GM18517 (cell line): ENCODE measurements around the gene CCM2L.

ENCODE experiments used
- ATAC-seq: cut with Tn5 transposase; IDR thresholded peaks from one replicate; pipeline ENCODE4 v1.9.1; 2021; ENCODE audit warnings: mild to moderate bottlenecking, moderate library complexity; ENCODE audit not compliant: unreplicated experiment

Gene CCM2L

DNA sequence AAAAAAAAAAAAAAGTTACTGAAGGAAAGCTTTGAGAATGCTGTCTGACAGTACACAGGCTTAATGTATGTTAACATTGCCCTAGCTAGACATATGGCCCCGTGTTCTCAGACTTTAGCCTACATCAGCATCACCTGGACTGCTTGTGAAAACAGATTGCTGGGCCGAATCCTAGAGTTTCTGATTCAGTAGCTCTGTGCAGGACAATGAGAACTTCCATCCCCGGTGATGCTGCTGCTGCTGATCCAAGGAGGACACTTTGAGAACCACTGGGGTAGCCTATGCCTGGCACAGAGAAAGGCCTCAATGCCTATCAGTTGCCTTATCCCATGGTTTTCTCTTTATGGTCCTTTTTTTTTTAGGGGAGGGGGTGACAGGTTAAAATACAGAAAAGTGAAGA, 43.4 kb downstream of the CCM2L start:
- ATAC-seq: no peak

DNA sequence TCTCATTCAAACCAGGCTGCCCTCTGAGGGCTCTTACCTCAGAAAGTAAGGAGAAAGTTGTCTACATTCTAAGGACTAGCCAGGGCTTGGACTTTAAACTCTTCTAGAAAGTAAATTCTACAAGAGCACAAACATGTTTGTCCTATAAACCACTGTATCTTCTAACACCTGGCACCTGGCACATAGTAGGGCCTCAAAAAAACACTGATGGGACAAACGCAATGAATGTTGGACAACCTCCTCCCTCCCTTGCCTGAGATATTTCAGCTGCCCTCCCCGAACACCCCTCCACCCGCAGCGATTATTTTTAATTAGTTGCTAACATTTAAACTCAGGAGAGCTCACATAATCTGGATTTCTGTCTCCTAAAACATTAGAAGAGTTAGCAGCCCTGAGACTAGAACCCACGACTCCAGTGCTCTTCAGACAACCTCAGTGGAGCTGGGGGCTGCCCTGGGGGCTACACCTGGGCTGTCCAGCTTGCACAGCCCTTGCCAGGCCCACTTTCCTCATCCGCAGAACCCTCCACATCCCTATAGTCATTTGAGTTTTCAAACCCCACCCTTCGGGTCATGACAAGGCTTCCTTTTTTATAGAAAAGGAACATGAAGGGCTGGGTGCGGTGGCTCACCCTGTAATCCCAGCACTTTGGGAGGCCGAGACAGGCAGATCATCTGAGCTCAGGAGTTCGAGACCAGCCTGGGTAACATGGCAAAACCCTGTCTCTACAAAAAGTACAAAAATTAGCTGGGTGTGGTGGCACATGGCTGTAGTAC, 46.7 kb downstream of the CCM2L start:
- ATAC-seq: no peak

DNA sequence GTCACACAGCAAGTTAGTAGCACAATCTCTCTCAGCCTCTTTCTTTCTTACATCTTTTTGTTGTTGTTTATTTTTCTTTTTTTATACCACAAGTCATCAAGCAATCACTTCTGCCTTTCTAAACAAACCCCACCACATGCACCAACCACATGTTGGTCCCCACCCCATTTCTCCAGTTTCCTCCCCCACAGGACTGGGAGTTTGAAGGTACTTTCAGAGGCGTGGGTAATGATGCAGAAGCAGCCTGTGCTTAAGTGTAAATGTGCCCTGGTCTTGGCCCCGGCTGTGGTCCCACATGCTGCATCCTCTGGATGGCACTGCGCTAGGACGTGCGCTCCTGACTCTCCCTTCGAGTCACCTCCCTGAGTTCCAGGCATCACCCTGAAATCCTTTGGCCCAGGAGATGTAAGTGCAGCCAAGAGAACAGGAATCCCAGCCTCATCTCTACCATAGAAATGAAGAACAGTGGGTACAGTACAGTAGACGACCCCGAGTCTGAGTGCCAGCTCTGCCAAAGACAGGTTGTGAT, 47.5 kb downstream of the CCM2L start:
- no peak for ATAC-seq

DNA sequence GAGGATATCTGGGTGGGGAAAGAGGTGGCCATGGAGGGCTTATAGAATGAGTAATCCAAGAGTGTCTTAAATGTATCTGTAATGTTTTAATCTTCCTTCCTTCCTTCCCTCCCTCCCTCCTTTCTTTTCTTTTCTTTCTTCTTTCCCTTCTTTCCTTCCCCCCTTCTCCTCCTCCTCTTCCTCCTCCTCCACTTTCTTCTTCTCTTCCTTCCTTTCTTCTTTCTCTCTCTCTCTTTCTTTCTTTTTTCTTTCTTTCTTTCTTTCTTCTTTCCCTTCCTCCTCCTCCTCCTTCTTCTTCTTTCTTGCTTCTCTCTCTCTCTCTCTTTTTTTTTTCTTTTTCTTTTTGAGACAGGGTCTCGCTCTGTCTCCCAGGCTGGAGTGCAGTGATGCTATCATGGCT, 49.0 kb downstream of the CCM2L start:
- ATAC-seq: no peak

DNA sequence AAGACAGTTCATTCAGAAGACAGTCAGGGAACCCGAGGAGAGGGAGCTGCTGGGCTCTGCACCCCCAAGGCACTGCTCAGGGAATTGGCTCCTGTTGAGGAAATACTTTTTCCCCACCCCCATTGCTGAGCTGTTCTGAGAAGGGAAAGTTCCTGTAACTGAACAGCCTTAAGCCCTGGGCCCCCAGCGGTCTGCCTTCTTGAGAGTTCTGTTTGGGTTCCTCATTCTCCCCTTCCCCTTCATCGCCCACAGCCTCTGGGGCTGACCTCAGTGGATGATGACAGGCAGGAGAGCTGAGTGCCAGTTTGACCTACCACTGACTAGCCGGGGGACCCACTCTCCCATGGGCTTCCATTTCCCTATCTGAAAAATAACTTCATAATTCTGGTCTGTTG, 52.5 kb downstream of the CCM2L start:
- ATAC-seq: no peak

DNA sequence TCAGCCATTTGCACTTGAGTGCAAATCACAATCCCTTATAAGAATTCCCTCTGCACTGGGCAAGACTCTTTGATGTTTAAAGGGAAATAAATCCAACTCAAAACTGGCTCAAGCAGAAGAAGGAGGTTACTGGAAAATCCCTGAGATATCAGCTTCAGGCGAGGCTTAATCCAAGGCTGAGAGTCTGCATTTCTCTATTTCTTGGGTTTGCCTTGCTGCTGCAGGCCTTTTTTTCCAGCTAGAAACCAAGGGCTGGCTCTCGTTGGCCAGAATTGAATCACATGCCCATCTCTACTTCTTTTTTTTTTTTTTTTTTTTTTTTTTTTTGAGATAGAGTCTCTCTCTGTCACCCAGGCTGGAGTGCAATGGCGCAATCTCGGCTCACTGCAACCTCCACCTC, 53.5 kb downstream of the CCM2L start:
- no peak for ATAC-seq

DNA sequence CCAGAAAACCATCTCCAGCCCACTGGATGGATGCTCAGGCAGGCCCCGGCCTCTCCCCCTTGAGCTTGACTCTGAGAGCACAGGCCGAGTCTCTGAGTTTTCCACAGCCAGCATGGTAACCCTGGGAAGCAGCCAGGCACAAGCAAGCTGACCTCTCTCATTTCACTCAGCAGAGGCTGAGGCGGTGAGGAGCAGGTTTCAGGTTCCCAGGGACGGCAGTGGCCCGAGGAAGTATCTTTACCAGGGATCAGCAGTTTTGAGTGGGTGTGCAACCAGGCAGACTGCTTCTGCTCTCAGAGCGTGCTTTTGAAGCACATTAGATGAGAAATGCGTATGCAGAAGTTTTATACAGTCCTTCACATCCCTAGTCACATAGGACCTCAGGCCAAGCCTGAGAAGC, 54.4 kb downstream of the CCM2L start:
- ATAC-seq: no peak

DNA sequence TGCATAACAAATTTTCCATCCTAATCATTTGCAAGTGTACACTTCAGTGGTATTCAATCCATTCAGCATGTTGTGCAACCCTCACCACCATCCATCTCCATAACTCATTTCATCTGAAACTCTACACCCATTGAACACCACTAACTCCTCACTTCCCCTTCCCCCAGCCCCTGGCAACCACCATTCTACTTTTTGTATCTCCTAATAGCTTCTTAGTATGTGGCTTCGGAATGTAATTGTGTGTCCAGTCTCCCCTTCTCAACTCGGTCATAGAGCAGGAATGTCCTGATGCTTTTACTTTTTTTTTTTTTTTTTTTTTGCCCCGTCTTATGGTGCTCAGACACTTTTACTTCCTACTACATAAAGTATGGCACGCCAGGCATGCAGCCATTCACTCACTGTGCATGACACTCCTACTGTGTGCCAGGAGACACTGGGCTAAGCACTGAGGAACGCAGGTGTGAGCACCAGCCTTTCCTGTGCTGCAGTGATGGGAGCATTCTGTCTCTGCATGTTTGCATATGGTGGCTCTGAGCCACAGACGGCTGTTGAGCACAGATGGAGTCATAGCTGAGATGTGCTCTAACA, 57.1 kb downstream of the CCM2L start:
- ATAC-seq: no peak

DNA sequence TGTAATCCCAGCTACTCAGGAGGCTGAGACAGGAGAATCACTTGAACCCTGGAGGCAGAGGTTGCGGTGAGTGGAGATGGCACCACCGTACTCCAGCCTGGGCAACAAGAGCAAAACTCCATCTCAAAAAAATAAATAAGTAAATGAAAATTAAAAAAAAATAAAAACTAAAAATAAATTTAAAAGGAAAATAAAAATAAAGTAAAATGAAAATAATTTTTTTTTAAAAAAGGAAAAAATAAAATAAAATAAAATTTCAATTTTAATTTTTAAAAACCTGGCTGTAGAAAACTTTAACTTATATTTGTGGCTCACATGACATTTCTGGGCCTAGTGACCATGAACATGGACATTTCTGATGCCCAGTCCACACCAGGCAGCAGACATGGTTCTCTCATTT, 57.9 kb downstream of the CCM2L start:
- no peak for ATAC-seq

DNA sequence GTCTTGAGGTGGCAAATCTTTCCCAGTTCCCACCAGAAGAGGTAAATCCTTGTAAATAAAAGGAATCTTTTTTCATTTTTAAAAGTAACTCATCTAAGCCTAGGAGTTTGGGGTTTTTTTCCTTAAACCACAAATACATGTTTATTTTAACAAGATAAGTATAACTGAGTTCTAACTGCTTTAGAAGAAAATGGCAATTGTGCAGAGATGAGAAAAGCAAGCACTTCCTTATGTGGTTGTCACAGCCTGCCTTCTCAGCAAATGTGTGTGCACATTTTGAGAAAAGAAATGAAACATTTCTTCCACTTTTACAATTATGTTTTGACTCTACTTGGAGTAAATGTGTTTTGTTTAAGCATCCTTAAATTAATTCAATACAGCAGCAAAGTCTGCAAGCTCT, 59.5 kb downstream of the CCM2L start:
- ATAC-seq: no peak

DNA sequence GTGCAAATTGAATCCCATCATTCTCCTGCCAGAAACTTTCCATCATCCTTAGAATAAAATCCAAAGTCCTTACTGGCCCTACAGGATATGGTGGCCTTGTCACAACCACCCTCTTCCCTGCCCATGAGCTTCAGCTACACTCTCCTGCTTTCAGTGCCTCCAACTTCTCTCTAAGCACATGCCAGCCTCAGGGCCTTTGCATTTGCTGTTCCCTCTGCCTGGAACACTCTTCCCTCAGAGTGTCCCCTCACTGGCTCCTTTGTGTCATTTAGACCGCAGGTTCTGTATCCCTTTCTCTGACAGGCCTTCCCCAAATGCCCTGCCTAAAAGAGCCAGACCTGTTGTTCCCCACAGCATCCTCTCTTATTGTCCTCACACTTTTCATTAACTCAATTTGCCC, 60.0 kb downstream of the CCM2L start:
- no peak for ATAC-seq

DNA sequence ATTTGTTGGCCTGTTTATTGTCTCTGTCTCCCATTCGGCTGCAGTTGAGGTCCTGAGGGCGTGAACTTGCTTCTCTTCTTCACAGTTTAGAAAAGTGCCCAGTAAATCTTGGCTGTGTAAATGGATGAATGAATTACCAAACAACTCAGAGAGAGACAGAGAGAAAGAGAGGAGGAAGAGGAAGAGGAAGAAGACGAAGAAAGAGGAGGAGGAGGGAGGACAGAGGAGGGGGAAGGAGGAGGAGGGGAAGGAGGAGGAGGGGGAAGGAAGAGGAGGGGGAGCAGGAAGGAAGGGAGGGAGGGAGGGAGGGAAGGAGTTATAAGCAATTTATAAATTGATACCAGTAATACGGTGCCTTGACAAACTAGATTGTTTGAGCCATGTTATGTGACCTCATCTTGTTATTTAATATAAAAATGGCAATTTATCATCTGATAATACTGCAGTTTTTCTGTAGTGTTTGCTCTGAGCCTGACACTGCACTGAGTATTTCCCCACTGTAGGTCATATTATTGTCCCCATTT, 60.5 kb downstream of the CCM2L start:
- ATAC-seq: no peak

DNA sequence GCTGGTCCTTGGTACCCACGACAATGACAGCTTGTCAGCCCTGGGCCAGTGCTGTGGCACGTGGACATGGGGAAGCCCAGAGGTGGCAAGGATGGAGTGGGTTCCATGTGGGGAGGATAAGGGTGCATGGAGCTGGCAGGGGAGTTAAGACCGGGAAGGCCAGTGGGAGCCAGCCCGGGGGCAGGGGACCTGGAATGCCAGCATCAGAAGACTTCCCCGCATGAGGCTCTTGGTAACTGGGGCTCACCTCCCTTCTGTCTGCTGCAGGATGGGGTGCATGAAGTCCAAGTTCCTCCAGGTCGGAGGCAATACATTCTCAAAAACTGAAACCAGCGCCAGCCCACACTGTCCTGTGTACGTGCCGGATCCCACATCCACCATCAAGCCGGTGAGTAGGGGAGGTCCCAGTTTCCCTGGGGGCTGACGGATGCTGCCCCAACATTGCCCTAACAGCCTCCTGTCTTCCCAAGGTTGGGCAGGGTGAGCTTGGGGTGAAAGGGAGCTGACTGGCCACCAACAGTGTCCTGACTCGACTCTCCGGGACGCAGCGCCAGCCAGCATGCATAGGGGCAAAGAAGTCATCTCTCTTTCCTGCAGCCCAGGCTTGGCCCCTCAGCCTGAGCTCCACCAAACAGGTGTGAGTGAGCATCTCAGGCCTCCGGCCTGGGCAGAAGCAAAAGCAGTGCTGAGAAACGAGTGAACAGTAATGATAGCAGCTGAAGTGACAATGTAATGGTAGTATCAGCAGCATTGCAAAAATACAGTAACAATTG, 61.3 kb downstream of the CCM2L start:
- no peak for ATAC-seq

DNA sequence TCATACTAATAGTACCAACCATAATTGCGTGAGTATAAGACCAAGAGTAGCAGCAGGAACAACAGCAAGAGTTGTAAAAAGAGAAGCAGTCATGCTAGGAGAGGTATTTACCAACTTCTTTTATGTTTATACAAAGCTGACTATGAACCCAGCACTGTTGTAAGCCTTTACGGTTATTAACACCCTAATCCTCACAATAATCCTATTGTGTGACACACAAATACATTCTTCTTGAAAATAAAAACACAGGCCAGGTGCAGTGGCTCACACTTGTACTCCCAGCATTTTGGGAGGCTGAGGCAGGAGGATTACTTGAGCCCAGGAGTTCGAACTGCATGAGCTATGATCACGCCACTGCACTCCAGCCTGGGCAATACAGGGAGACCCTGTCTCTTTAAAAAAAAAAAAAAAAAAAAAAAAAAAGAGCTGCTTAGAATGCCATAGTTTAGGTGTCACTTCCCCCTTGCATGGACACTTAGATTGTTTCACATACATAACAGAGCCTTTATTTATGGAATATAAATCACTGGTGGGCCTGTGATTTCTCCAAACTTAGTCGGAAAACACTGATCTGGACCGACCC, 62.0 kb downstream of the CCM2L start:
- ATAC-seq: no peak

DNA sequence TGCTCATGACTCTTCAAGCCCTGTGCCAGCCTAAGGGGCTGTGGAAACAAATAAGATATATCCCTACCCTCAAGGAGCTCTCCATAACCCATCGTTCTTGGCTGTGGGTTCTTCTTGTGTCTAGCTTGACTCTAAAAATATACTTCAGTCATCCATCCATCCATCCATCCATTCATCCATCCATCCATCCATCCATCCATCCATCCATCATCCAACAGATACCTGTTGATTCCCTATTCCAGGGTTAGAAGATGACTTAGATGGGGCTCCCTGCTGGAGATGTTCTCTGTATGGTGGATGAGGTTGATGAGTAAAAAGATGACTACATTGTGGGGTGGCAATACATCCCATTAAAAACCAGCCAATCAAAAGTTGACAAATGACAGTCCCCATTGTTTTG, 65.3 kb downstream of the CCM2L start:
- ATAC-seq: no peak

DNA sequence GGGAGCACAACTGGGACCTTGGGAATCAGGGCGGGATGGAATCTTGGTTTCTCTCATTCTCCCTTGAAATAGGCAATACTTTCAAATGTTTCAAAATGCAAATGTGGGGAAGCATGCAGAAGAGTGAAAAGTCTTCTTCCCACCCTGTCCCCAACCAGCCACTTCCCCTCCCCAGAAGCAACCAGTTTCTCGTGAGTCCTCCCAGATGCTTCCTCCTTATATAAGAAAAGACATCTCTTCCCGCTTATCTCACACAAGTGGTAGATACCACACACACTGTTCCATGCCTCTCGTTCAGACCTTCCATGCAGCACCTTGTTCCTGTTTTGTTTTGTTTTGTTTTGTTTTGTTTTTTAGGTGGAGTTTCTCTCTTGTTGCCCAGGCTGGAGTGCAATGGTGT, 67.0 kb downstream of the CCM2L start:
- ATAC-seq: no peak

DNA sequence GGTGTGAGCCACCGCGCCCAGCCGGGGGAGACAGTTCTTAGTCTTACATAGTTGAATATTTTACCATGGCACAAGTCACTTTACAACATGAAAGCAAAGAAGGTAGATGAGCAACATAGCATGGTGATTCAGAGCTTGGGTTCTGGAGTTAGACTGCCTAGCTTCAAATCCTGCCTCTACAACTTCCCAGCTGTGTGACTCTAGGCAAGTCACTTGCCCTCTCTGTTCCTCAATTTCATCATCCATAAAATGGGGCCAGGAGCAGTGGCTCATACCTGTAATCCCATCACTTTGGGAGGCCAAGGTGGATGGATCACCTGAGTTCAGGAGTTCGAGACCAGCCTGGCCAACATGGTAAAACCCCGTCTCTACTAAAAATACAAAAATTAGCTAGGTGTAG, 68.1 kb downstream of the CCM2L start:
- ATAC-seq: no peak

DNA sequence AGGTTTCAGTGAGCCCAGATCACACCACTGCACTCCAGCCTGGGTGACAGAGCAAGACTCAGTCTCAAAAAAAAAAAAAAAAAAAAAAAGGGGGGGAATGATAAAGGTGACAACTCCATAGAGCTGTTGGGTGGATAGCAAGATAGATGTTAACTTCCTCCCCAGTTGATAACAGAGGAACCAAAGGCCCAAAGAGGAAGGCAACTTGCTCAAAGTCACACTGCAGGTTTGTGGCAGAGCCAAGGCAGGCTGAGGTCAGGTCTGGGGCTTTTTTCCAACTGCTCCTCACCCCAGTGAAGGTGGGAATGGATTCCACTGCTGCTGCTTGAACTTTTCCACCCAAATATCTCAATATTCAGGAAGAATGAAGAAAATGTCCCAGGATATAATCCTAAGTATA, 68.6 kb downstream of the CCM2L start:
- no peak for ATAC-seq

DNA sequence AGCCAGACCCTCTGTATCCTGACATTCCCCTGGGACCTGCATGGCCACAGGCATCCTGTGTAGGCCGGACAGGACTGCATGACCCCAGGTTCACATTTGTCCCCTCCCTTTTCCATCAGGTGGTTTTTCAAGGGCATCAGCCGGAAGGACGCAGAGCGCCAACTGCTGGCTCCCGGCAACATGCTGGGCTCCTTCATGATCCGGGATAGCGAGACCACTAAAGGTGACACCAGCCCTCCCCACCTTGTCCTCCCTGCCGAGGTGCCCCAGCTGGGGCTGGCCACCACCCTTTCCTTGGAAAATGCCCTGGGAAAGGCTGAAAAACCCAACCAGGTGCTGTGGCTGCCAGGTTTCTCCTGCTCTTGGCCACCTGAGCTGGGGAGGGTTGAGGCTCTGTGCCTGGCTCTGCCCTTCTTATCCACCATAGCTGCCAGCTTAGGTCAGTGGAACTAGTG, 69.4 kb downstream of the CCM2L start:
- ATAC-seq: no peak

DNA sequence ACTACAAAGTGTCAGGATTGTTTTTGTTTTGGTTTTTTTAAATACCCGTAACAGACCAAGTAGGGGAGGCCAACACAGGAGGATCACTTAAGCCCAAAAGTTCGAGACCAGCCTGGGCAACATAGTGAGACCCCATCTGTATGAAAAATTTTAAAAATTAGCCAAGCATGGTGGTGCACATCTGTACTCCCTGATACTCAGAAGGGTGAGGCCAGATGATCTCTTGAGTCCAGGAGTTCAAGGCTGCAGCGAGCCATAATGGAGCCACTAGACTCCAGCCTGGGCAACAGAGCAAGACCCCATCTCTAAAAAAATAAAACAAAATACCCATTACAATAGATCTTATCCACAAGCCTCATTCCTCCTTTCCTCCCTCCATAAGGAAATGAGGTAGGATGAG, 70.5 kb downstream of the CCM2L start:
- ATAC-seq: no peak
